Superior temporal gyrus (tissue), 1 donor: ENCODE data around the gene EXOC7.

Experiments used
- DNase-seq: peaks from one replicate; pipeline ENCODE4 v3.0.0-alpha.2; 2016; ENCODE audit errors: extremely low spot score

The EXOC7 gene

GRCh38 chr17:76138234-76138895 lies 34.8 kb upstream of the EXOC7 start:
- DNase-seq = peak; percentile 43

GRCh38 chr17:76137351-76138233 lies 34.0 kb upstream of the EXOC7 start:
- DNase-seq = no peak

GRCh38 chr17:76137001-76137350 lies 33.4 kb upstream of the EXOC7 start:
- no peak for DNase-seq

DNA sequence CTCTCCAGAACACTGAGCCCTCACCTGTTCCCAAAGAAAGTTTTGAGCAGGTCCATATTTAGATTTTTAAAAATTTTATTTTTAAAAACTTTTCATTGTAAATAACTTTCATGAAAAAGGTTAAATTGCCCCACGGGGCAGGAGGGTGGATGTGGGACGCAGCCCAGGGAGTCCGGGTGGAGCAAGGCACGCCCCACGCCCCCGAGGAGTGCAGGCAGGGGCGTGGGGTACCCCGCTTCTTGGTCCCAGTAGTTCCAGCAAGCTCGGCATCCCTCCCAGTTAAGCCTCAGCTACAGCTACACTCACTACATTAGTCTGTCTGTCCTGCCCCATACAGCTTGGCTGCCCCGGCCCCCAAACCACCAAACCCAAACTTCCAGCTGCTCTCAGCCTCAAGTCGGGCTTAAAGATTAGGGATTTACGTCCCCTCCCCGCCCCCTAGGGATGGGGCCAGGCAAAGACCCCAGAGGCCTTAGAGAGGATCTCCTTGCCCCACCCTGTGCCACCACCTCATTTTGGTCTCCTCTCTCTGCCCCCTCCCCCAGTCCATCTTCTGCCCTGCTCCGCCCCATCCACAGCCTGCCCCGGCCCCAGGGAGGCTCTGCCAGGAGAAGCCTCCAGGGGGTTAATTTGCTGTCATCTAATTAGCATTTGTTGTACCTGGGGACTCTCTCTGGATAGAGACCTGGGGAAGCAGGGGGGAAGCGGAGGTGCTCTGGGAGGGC lies 32.9 kb upstream of the EXOC7 start:
- no peak for DNase-seq

- DNase-seq = no peak
Observed at GRCh38 chr17:76135810-76136188, 32.2 kb upstream of the EXOC7 start.

DNA sequence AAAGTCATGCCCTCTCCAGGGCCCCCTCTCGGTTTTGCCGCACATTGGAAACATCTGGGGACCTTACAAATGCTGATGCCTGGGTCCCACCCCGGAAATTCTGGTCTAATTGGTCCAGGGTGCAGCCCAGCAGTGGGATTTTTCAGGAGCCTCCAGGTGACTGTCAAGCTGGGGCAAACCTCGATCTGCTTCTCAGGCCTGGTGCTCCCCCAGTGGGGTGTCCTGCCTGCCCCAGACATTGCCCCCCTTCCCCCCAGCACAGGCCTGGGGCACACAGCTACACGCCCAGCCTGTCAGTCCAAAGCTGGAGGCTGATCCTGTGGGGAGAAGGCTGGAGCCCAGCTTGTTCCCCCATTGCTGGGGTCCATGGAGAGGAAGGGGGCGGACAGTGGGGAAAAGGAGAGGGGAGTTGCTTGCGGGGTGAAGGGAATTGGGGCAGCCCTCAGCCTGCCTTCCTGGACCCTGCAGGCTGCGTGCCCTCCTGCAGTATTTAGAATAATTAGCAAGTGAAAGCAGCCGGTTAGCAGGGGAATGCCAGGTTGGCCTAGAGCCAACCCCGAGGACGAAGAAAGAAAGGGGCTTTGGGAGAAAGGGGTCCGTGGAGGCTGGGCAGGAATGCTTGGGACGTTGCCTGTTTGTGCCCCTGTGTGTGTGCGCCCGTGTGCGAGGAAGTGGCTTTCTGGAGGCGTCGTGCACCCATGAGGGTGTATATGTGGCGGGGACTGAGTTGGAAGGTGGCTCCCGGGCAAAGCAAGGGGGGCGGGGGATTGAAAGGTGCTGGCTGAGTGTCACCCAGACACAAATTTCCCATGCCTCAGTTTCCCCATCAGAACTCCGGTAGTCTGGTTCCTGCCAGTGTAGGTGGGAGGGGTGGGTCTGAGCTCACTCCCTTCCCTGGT lies 31.6 kb upstream of the EXOC7 start:
- DNase-seq = no peak

- DNase-seq = no peak
Observed at GRCh38 chr17:76132574-76133338, 29.2 kb upstream of the EXOC7 start.

DNA sequence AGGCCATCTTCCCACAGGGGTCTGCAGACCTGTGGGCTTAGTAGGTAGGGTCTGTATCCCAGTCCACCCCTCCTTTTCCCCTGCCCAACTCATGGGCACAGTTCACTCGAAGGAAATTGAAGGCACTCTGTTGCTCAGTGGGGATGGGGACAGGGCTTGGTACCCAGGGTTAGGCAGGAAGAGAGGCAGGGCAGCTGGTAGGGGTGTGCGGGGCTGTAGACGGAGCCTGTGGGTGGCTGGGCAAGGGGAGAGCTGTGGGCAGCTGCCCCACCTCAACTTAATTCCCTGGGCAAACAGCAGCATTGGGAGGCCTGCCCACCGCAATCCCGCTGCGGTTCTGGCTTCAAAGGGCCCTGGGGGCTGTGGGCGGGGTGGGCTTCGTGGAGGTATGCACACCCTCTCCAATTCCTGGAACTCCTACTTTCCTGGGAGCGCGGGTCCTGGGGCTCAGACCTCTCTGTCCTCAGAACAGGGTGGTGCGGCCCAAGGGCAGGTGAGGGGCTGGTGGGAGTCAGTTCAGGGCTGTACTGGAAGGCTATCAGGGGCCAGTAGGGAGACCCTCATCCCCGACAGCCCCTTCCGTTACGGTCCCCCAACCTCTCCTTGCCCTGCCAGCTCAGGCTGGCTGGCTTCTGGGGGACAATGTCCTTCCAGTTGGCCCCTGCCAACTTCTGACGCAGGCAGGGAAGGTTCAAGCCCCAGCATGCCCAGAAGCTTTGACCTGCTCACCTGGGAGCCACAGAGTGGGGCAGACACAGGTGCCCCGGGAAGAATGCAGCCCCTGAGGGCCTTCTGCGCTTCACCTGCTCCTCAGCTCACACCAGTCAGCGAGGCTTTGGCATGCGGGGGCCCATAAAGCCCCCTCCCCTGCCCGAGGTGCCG lies 28.3 kb upstream of the EXOC7 start:
- no peak for DNase-seq

DNA sequence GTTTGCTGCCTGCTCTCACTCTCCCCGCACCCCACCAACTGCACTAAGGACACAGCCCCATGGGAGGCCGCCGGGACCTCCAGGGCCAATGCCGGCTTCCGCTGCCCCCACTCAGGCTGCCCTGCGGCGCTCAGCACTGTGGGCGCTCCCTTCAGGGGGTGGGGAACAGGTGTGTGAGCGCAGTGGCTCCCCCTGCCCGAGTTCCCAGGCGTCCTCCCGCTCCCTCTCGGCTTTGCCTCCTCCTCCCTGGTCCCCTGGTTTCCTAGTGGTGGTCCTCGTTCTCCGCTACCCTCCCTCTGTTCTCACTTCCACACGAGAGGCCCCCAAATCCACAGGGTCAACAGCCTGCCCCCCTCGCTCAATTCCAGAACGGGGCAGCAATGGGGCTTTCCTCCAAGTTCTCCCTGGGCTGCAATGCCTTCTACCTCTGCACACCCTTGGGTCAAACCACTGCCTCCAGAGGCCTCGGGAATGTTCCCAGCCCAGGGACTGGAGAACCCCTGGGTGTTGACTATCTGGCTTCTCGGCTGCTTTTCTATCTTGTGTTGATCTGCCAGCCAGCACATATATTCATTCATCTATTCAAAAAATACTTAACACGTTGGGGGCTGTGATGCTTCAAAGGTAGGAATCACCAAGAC lies 27.6 kb upstream of the EXOC7 start:
- DNase-seq = no peak

GRCh38 chr17:76130473-76130872 lies 26.9 kb upstream of the EXOC7 start:
- DNase-seq = no peak

DNA sequence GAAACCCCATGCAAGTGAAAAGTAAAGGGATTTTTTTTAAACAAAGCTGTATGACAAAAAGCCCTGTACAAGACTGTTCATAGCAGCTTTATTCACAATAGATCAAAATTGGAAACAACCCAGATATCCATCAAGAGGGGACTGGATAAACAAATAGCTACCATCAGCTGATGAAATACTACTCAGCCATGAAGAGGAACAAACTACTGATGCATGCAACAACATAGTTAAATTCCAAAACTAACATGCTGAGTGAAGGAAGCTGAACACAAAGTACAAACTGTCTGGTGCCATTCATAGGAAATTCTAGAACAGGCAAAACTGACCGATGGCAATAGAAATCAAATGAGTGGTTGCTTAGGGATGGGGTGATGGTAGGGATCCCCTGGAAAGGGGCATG lies 22.3 kb upstream of the EXOC7 start:
- no peak for DNase-seq

GRCh38 chr17:76125391-76125675 lies 21.7 kb upstream of the EXOC7 start:
- DNase-seq = no peak

DNA sequence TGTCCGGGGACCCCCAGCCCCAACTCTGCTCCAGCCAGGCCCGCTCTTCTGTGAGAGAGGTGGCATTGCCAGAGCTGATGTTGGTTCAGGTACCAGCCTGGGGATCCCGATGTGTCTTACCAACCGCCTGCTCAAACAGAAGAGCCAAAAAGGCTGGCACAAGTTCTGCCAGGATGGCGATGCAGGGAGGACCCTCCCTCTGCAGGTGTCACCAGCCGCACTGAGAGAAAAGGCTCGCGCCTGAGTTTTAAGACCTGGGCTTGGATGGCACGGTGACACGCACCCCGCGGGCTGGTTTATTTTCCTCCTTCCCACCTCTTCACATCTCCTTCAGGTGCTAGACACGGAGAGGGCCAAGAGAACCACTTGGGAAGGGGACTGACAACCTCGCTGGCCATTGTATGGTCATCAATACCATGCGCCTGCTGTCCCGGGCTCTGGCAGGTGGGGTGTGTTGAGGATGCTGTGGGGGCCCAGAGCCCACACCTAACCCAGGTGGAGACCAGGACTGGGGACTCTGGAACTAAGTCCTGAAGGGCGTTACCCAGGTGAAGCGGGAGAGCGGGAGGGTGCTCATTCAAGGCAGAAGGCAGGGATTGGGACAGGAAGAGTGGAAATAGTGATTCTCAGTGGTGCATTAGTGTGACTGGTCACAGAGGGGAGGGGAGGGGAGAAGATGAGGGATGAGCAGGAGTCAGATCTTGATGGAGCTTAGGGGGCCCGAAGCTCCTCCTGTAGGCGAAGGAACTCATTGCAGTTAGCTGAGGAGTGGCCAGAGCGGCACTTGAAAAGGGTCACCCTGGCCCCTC lies 21.2 kb upstream of the EXOC7 start:
- DNase-seq = no peak

GRCh38 chr17:76123749-76124581 lies 20.4 kb upstream of the EXOC7 start:
- DNase-seq = no peak

GRCh38 chr17:76123191-76123499 lies 19.6 kb upstream of the EXOC7 start:
- no peak for DNase-seq

- no peak for DNase-seq
Observed at GRCh38 chr17:76122431-76123190, 19.0 kb upstream of the EXOC7 start.

DNA sequence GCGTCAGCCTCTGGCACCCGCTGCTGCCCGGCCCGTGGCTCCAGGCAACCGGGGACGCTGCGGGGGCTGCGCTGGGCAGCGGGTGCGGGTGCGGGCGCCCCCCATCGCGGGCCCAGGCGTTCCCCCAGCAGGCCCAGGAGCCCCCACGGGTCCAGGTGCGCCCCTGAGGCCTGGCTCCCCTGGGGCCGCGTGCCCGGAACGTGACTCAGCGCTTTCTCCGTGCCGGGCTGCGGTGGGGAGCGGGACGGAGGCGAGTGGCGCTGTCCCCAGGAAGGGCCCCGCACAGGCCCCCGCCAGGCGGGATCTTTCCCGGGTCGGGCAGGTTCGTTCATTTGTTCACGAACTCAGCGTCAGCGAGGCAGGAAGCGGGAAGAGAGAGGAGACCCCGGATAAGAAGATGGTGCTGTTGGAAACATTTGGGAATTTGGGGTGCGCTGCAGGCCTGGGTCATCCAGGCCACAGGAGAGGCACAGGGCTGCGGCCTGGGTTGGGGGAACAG lies 18.4 kb upstream of the EXOC7 start:
- no peak for DNase-seq
